Skin of body (tissue), 2 donors: Measurements from ENCODE around the gene LRRC3B. TPM values are rescaled to one million over a fixed set of nuclear protein-coding genes. Genes with fewer than 3 reads are reported as not detected.

Source experiments
- DNase-seq: peaks from one replicate; lab custom pipeline; 2025; lab: John Stamatoyannopoulos, UW
- total RNA-seq: library from RNA; depleted of rRNA; stranded (reverse); fragments of >200 nt; gene quantifications from one replicate; pipeline ENCODE4 v1.2.3, GENCODE V29; 2014

LRRC3B gene
- total RNA-seq, 1 donor from 2014 or later = 0.69 TPM

GRCh38 chr3:26704736-26705135 lies 82.2 kb downstream of the LRRC3B start:
- DNase-seq = no peak

GRCh38 chr3:26708501-26708900 lies 85.9 kb downstream of the LRRC3B start:
- no peak for DNase-seq

- DNase-seq = peak; percentile 29
These were observed 89.8 kb downstream of the LRRC3B start for GRCh38 chr3:26712211-26713026.

GRCh38 chr3:26713091-26713490 lies 90.5 kb downstream of the LRRC3B start:
- no peak for DNase-seq

- DNase-seq = no peak
These were observed 91.9 kb downstream of the LRRC3B start for GRCh38 chr3:26714485-26714884.

- DNase-seq = no peak
These were observed 92.9 kb downstream of the LRRC3B start for GRCh38 chr3:26715431-26715830.

- no peak for DNase-seq
These were observed 95.7 kb downstream of the LRRC3B start for GRCh38 chr3:26718315-26718714.

GRCh38 chr3:26719134-26719533 lies 96.6 kb downstream of the LRRC3B start:
- DNase-seq = no peak

- DNase-seq = no peak
These were observed 98.5 kb downstream of the LRRC3B start for GRCh38 chr3:26721047-26721446.

GRCh38 chr3:26731843-26732242 lies 109.3 kb downstream of the LRRC3B start:
- DNase-seq = no peak

GRCh38 chr3:26750263-26750662 lies 127.7 kb downstream of the LRRC3B start:
- no peak for DNase-seq

- peak; percentile 13 for DNase-seq
These were observed 129.9 kb downstream of the LRRC3B start for GRCh38 chr3:26752466-26752865.

- peak; percentile 45 for DNase-seq
These were observed 130.5 kb downstream of the LRRC3B start for GRCh38 chr3:26753095-26753494.

- no peak for DNase-seq
These were observed 135.4 kb downstream of the LRRC3B start for GRCh38 chr3:26757978-26758377.
